Breast epithelium (tissue), 3 donors: Measurements from ENCODE around the gene RSPH6A.

ENCODE experiments used
- POLR2AphosphoS5 ChIP-seq, 3 donors: sonication (generic); formaldehyde crosslinking; IDR thresholded peaks; one replicate each; pipeline ENCODE4 v1.6.1; 2017; ENCODE audit warnings: antibody characterized with exemption in 3 of 3
- TF ChIP-seq, protein P1 (sequence below), 3 donors: fragments of 450-650 bp; IDR thresholded peaks; one replicate each; pipeline ENCODE4 v1.5.1; 2016 to 2017; ENCODE audit warnings: antibody characterized with exemption in 3 of 3, mild to moderate bottlenecking in 3 of 3, moderate library complexity in 3 of 3

DNA sequence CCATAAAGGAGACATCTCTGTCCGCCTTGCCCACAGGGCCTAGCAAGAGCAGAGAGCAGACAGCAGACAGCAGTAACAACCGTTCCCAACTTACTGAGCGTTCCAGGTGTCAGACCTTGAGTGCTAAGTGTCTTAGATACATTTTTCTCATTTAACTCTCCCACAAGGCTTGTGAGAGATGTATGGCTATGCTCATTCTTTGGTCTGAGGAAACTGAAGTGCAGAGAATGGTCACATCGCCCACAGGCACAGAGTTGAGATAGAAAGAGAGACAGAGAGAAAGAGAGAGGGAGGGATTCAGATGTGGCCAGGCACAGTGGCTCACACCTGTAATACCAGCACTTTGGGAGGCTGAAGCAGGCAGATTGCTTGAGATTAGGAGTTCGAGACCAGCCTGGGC lies 67.6 kb downstream of the RSPH6A start:
- TF ChIP-seq, protein P1, sequence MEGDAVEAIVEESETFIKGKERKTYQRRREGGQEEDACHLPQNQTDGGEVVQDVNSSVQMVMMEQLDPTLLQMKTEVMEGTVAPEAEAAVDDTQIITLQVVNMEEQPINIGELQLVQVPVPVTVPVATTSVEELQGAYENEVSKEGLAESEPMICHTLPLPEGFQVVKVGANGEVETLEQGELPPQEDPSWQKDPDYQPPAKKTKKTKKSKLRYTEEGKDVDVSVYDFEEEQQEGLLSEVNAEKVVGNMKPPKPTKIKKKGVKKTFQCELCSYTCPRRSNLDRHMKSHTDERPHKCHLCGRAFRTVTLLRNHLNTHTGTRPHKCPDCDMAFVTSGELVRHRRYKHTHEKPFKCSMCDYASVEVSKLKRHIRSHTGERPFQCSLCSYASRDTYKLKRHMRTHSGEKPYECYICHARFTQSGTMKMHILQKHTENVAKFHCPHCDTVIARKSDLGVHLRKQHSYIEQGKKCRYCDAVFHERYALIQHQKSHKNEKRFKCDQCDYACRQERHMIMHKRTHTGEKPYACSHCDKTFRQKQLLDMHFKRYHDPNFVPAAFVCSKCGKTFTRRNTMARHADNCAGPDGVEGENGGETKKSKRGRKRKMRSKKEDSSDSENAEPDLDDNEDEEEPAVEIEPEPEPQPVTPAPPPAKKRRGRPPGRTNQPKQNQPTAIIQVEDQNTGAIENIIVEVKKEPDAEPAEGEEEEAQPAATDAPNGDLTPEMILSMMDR (IDR thresholded peaks at IDR 0.05), result no peak
- TF ChIP-seq POLR2AphosphoS5 (IDR thresholded peaks at IDR 0.05), result no peak
